ENCODE measurements around the gene TXNDC8.

TXNDC8 gene

GRCh38 chr9:110356639-110357395, 19.2 kb upstream of the TXNDC8 start:
- TF ChIP-seq CTCF (IDR thresholded peaks at IDR 0.05; ENCODE audit: low read depth, low read length): no peak
- no peak overlapping the region for H3K4me3 ChIP-seq (ENCODE audit: low read depth, low read length)

GRCh38 chr9:110355911-110356310, 18.2 kb upstream of the TXNDC8 start:
- H3K4me3 ChIP-seq (ENCODE audit: low read depth, low read length): no peak overlapping the region
- TF ChIP-seq CTCF (IDR thresholded peaks at IDR 0.05; ENCODE audit: low read depth, low read length): no peak

GRCh38 chr9:110351009-110351467, 13.4 kb upstream of the TXNDC8 start:
- H3K4me3 ChIP-seq (ENCODE audit: low read depth, low read length): no peak overlapping the region
- no peak for TF ChIP-seq CTCF (IDR thresholded peaks at IDR 0.05; ENCODE audit: low read depth, low read length)

GRCh38 chr9:110346325-110346724, 8.7 kb upstream of the TXNDC8 start:
- H3K4me3 ChIP-seq (ENCODE audit: low read depth, low read length): no peak overlapping the region
- no peak for TF ChIP-seq CTCF (IDR thresholded peaks at IDR 0.05; ENCODE audit: low read depth, low read length)

GRCh38 chr9:110344821-110345220, 7.2 kb upstream of the TXNDC8 start:
- TF ChIP-seq CTCF (IDR thresholded peaks at IDR 0.05; ENCODE audit: low read depth, low read length): no peak
- H3K4me3 ChIP-seq (ENCODE audit: low read depth, low read length): no peak overlapping the region

- no peak overlapping the region for H3K4me3 ChIP-seq (ENCODE audit: low read depth, low read length)
- no peak for TF ChIP-seq CTCF (IDR thresholded peaks at IDR 0.05; ENCODE audit: low read depth, low read length)
Observed at GRCh38 chr9:110343551-110343950, 5.9 kb upstream of the TXNDC8 start.

GRCh38 chr9:110340306-110340705, 2.6 kb upstream of the TXNDC8 start:
- peak; percentile 35 for TF ChIP-seq CTCF (IDR thresholded peaks at IDR 0.05; ENCODE audit: low read depth, low read length)
- no peak overlapping the region for H3K4me3 ChIP-seq (ENCODE audit: low read depth, low read length)
